HEK293T (cell line): Measurements from ENCODE around the gene ALG12.

Experiments
- ARNT ChIP-seq: fragments of 450-650 bp; IDR thresholded peaks from 2 replicates; pipeline ENCODE4 v1.6.1; 2017; ENCODE audit warnings: mild to moderate bottlenecking
- BHLHE40 ChIP-seq: fragments of 450-650 bp; IDR thresholded peaks from 2 replicates; pipeline ENCODE4 v1.6.1; 2016; ENCODE audit warnings: mild to moderate bottlenecking, moderate library complexity, borderline replicate concordance
- ELF4 ChIP-seq: fragments of 450-650 bp; IDR thresholded peaks from 2 replicates; pipeline ENCODE4 v1.6.1; 2017; ENCODE audit warnings: antibody characterized with exemption
- FOXK2 ChIP-seq: fragments of 450-650 bp; IDR thresholded peaks from 2 replicates; pipeline ENCODE4 v1.6.1; 2016; ENCODE audit warnings: mild to moderate bottlenecking
- FOXM1 ChIP-seq: fragments of 450-650 bp; IDR thresholded peaks from 2 replicates; pipeline ENCODE4 v1.6.1; 2017; ENCODE audit warnings: mild to moderate bottlenecking, borderline replicate concordance
- L3MBTL2 ChIP-seq: fragments of 450-650 bp; conservative IDR thresholded peaks from 2 replicates; pipeline ENCODE4 v1.6.1; 2016; ENCODE audit warnings: mild to moderate bottlenecking
- LEF1 ChIP-seq: fragments of 450-650 bp; IDR thresholded peaks from 2 replicates; pipeline ENCODE4 v1.6.1; 2017; ENCODE audit warnings: mild to moderate bottlenecking, borderline replicate concordance
- SP1 ChIP-seq: fragments of 450-650 bp; IDR thresholded peaks from 2 replicates; pipeline ENCODE4 v1.6.1; 2017
- TARDBP ChIP-seq: fragments of 450-650 bp; IDR thresholded peaks from 2 replicates; pipeline ENCODE4 v1.6.1; 2016
- ZNF384 ChIP-seq: fragments of 450-650 bp; IDR thresholded peaks from 2 replicates; pipeline ENCODE4 v1.6.1; 2016

DNA sequence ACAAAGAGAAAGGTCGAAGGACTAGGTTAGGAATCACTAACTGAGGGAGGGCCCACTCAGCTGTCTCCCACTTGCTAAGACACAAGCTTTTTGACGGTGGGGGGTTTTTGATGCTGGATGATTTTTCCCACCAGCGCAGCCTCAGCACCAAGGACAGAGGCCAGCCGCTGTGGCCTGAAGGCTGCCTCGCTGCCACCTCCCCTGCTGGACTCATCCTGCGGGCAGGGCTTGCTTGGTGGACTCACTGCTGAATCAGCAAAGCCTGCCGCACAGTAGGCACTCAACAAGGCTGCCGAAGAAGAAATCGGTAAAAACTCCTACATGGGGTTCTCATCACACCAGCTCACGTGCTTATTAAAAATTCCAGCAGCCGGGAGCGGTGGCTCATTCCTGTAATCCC is 2.6 kb downstream of the ALG12 start:
- TF ChIP-seq LEF1 (no peak), FOXK2 (no peak), SP1 (no peak), L3MBTL2 (no peak), ARNT (no peak), FOXM1 (no peak), ZNF384 (no peak), TARDBP (no peak), BHLHE40 (no peak), ELF4 (no peak)
